HG03135 (cell line): ENCODE measurements around the gene TPBG.
"Not testable (repeated sequence)": the region's sequence is repeated elsewhere in the genome, so short reads cannot be mapped to it uniquely, and the experiment has no call there.

Source experiments
- ATAC-seq: cut with Tn5 transposase; IDR thresholded peaks from one replicate; pipeline ENCODE4 v1.9.1; 2021; ENCODE audit warnings: mild to moderate bottlenecking, moderate library complexity; ENCODE audit not compliant: unreplicated experiment

Gene TPBG

GRCh38 chr6:82372656-82373055 lies 9.0 kb downstream of the TPBG start:
- ATAC-seq, result no peak

- ATAC-seq, result no peak
Observed at GRCh38 chr6:82374516-82374915, 10.9 kb downstream of the TPBG start.

- no peak for ATAC-seq
Observed at GRCh38 chr6:82376636-82377035, 13.0 kb downstream of the TPBG start.

GRCh38 chr6:82380566-82381185 lies 17.1 kb downstream of the TPBG start:
- ATAC-seq, result no peak

- no peak for ATAC-seq
Observed at GRCh38 chr6:82381278-82381677, 17.7 kb downstream of the TPBG start.

GRCh38 chr6:82385102-82385501 lies 21.5 kb downstream of the TPBG start:
- no peak for ATAC-seq

- ATAC-seq, result no peak
Observed at GRCh38 chr6:82385546-82385945, 21.9 kb downstream of the TPBG start.

GRCh38 chr6:82385961-82386360 lies 22.3 kb downstream of the TPBG start:
- no peak for ATAC-seq

GRCh38 chr6:82394770-82395169 lies 31.2 kb downstream of the TPBG start:
- ATAC-seq, result not testable (repeated sequence)

- no peak for ATAC-seq
Observed at GRCh38 chr6:82396964-82397751, 33.5 kb downstream of the TPBG start.

GRCh38 chr6:82397962-82398692 lies 34.5 kb downstream of the TPBG start:
- ATAC-seq, result no peak

GRCh38 chr6:82408952-82409431 lies 45.4 kb downstream of the TPBG start:
- ATAC-seq, result no peak

- ATAC-seq, result no peak
Observed at GRCh38 chr6:82410151-82410648, 46.6 kb downstream of the TPBG start.

GRCh38 chr6:82413868-82414267 lies 50.3 kb downstream of the TPBG start:
- ATAC-seq, result no peak

GRCh38 chr6:82415820-82416219 lies 52.2 kb downstream of the TPBG start:
- ATAC-seq, result no peak

- ATAC-seq, result no peak
Observed at GRCh38 chr6:82416346-82416745, 52.7 kb downstream of the TPBG start.
